ENCODE data around the gene KPNA3.

DNA sequence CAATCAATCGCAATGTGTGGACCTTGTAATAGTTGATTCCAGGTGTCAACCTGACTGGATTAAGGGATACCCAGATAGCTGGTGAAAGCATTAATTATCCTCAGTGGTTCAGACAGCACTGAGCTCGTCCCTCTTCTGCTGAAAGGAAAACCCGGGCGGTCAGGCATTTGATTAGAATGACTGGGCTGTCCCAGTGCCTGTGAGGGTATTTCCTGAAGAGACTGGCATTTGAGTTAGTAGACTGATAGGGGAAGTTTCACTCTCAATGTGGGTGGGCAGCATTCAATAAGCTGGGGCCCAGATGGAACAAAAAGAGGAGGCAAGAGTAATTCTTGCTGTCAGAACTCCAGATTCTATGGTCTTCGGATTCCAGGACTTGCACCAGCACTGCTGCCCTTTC, 31.9 kb downstream of the KPNA3 start:
- TF ChIP-seq, protein P1, sequence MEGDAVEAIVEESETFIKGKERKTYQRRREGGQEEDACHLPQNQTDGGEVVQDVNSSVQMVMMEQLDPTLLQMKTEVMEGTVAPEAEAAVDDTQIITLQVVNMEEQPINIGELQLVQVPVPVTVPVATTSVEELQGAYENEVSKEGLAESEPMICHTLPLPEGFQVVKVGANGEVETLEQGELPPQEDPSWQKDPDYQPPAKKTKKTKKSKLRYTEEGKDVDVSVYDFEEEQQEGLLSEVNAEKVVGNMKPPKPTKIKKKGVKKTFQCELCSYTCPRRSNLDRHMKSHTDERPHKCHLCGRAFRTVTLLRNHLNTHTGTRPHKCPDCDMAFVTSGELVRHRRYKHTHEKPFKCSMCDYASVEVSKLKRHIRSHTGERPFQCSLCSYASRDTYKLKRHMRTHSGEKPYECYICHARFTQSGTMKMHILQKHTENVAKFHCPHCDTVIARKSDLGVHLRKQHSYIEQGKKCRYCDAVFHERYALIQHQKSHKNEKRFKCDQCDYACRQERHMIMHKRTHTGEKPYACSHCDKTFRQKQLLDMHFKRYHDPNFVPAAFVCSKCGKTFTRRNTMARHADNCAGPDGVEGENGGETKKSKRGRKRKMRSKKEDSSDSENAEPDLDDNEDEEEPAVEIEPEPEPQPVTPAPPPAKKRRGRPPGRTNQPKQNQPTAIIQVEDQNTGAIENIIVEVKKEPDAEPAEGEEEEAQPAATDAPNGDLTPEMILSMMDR (IDR thresholded peaks at IDR 0.05; ENCODE audit: insufficient read depth, low read length) = no peak
- TF ChIP-seq SPI1 (IDR thresholded peaks at IDR 0.05; ENCODE audit: borderline replicate concordance, low read depth) = no peak
- no peak for TF ChIP-seq POLR2AphosphoS5 (IDR thresholded peaks at IDR 0.05; ENCODE audit: low read depth)
- TF ChIP-seq, protein P2, sequence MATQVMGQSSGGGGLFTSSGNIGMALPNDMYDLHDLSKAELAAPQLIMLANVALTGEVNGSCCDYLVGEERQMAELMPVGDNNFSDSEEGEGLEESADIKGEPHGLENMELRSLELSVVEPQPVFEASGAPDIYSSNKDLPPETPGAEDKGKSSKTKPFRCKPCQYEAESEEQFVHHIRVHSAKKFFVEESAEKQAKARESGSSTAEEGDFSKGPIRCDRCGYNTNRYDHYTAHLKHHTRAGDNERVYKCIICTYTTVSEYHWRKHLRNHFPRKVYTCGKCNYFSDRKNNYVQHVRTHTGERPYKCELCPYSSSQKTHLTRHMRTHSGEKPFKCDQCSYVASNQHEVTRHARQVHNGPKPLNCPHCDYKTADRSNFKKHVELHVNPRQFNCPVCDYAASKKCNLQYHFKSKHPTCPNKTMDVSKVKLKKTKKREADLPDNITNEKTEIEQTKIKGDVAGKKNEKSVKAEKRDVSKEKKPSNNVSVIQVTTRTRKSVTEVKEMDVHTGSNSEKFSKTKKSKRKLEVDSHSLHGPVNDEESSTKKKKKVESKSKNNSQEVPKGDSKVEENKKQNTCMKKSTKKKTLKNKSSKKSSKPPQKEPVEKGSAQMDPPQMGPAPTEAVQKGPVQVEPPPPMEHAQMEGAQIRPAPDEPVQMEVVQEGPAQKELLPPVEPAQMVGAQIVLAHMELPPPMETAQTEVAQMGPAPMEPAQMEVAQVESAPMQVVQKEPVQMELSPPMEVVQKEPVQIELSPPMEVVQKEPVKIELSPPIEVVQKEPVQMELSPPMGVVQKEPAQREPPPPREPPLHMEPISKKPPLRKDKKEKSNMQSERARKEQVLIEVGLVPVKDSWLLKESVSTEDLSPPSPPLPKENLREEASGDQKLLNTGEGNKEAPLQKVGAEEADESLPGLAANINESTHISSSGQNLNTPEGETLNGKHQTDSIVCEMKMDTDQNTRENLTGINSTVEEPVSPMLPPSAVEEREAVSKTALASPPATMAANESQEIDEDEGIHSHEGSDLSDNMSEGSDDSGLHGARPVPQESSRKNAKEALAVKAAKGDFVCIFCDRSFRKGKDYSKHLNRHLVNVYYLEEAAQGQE (IDR thresholded peaks at IDR 0.05; ENCODE audit: insufficient replicate concordance, low read depth) = no peak
- TF ChIP-seq GABPA (IDR thresholded peaks at IDR 0.05; ENCODE audit: low read depth) = no peak
